ENCODE results near the gene CSRNP2.
"Not testable (repeated sequence)": the region's sequence is repeated elsewhere in the genome, so short reads cannot be mapped to it uniquely, and the experiment has no call there.

The CSRNP2 gene

GRCh38 chr12:51078346-51078745 is 5.0 kb downstream of the CSRNP2 start:
- DNase-seq (ENCODE audit: low read depth), result not testable (repeated sequence)

DNA sequence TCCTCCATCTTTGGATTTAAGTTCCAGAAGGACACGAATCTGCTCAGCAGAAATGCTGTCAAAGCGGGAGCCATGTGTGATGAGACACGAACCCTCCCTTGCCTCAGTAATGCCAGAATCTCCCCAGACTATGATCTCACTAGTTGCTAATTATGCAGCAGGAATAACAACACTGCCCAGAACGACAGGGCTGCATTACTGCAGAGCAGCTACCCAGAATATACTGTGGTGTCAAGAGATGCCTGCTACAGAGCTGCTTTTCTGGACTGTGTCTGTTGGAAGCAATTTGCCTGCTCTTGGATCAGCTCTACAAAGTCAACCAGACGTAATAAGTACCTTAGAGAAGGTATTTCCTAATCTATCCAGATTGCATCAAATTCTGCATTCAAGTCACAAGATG is 5.5 kb downstream of the CSRNP2 start:
- DNase-seq (ENCODE audit: low read depth), result no peak

DNA sequence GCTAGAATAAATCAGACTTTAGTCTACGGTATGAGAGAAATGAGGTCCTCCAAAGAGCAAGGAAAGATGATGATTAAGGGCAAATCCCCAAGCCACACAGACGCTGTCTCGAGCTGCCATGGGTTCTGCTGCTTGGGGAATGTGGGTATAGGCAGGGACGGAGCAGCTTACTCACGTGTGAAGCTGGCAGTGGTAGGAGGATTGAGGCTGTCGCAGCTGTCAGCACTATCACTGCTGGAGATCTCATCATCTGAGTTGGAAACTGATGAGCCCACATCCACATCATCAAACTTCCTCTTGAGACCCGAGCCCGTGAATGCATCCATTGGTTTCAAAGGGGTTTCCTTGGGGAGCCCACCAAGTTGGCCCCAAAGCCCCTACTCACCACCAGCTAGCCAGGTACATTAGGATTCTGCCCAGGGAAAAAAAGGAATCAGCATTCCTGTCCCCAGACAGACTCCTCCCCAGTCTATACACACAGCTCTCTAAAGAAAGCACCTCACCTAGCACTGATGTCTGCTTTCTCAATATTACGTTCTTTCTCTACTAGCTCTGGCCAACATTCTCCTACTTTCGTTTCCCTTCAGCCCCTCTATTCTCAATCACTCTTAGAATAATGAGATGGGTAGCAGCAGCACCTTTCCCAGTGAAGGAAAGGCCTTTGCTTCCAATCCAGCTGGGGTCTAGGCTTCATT is 7.0 kb downstream of the CSRNP2 start:
- DNase-seq (ENCODE audit: low read depth), result no peak

GRCh38 chr12:51075390-51075789 is 8.0 kb downstream of the CSRNP2 start:
- no peak for DNase-seq (ENCODE audit: low read depth)

- DNase-seq (ENCODE audit: low read depth), result no peak
Measured at GRCh38 chr12:51071663-51072062, 11.7 kb downstream of the CSRNP2 start.

GRCh38 chr12:51070004-51070403 is 13.4 kb downstream of the CSRNP2 start:
- DNase-seq (ENCODE audit: low read depth), result no peak

- DNase-seq (ENCODE audit: low read depth), result no peak
Measured at GRCh38 chr12:51067771-51068170, 15.6 kb downstream of the CSRNP2 start.

DNA sequence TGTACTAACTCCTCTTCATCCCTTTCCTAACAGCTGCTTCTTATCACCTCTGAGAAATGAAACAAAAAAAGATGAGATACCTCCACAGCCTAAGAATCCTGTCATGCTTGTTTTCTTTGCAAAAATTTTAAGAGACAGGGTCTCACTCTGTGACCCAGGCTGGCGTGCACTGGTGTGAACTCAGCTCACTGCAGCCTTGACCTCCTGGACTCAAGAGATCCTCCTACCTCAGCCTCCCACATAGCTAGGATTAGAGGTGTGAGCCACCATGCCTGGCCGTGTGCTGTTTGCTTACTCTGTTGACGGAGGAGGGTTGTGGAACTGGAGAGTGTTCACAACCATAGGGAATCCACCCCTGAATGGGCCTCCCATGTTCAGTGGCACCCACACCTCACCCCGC is 16.2 kb downstream of the CSRNP2 start:
- no peak for DNase-seq (ENCODE audit: low read depth)

DNA sequence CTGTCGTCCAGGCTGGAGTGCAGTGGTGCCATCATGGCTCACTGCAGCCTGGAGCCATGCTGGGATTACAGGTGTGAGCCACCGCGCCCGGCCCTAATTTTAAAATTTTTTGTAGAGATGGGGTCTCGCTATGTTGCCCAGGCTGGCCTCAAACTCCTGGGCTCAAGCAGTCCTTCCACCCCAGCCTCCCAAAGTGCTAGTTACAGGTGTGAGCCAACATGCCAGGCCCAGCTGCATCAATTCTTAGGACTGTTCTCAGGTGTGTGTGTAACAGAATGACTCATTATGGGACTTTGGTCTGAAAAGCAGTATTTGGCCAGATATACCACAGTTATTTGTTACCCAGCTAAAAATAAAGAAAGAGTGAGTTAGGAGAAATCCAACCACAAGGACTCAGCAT is 17.9 kb downstream of the CSRNP2 start:
- no peak for DNase-seq (ENCODE audit: low read depth)

GRCh38 chr12:51062631-51063397 is 20.6 kb downstream of the CSRNP2 start:
- no peak for DNase-seq (ENCODE audit: low read depth)

DNA sequence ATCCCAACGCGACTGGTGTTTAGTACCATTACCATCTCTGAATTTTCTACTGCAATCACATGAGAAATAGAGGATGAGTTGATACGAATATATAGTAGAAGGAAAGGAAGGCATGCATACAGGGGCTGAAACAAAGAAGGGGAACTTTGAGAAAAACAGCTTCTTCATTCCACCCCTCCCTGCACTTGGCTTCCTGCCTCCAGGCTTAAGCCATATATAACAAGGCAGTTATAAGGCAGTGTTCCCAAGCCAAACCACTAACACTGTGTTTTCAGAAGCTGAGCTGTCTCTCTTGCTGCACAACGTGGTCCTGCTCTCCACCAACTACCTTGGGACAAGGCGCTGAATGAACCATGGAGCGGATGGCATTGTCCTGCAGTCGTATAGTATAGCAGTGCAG is 24.3 kb downstream of the CSRNP2 start:
- DNase-seq (ENCODE audit: low read depth), result no peak

- DNase-seq (ENCODE audit: low read depth), result peak; percentile 88
Measured at GRCh38 chr12:51056242-51056641, 27.2 kb downstream of the CSRNP2 start.

DNA sequence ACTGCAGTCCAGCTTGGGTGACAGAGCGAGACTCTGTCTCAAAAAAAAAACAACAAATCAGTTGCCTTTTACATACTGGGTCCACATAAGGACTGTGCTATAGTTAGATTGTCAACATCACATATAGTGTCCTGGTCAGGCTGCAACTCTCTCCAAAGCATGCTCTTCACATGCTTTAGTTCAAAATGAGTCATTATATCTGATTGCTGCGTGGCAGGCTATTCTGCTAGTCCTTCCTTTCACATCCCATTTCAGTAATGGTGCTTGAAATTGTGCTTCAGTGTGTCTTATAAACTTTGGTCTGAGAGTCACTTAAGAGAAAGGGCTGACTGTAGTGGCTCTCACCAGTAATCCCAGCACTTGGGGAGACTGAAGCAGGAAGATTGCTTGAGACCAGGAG is 28.3 kb downstream of the CSRNP2 start:
- peak; percentile 26 for DNase-seq (ENCODE audit: low read depth)

DNA sequence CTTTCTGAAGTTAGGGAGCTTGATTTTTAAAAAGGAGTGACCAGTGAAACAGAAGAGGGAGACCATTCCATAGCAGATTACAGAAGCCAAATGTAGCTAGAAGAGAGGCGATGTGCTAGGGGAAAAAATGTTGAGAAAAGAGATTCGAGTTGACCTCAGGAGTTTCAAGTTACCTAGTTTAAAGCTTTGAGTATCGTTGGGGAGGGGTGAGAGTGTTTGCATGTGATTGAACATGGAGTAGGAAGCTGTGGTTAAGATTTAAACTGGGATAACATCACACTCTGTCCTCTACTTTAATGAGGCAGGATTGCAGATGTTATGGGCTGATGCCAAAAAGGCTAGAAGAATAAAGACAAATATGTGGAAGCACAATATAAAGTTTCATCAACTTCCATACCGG is 31.6 kb downstream of the CSRNP2 start:
- DNase-seq (ENCODE audit: low read depth), result no peak

GRCh38 chr12:51049525-51049924 is 33.9 kb downstream of the CSRNP2 start:
- DNase-seq (ENCODE audit: low read depth), result no peak

- peak; percentile 17 for DNase-seq (ENCODE audit: low read depth)
Measured at GRCh38 chr12:51048661-51049251, 34.6 kb downstream of the CSRNP2 start.

- peak; percentile 99 for DNase-seq (ENCODE audit: low read depth)
Measured at GRCh38 chr12:51047655-51048540, 35.5 kb downstream of the CSRNP2 start, which contains the start of gene LETMD1. TSS of gene LETMD1 (plus strand) at chr12:51048327. CDS start at chr12:51048357, 30 bp downstream.

DNA sequence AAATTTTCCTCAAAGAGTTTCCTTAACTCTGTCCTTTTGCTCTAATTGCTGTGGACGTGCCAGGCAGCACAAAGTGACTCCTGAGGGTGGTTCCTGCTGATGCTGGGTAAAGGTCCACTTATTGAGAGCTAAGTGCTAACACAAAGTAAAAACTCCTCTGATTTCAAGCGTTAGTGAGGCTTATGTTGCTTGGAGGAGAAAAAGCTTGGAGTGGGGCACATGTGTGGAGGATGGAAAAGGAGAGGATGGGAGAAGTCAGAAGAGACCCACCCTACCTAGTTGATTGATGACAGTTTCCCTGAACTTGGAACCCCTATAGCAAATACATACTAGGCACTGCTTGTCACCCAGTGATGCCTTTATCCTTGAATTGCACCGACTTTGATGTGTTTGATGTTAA is 47.1 kb downstream of the CSRNP2 start:
- no peak for DNase-seq (ENCODE audit: low read depth)

DNA sequence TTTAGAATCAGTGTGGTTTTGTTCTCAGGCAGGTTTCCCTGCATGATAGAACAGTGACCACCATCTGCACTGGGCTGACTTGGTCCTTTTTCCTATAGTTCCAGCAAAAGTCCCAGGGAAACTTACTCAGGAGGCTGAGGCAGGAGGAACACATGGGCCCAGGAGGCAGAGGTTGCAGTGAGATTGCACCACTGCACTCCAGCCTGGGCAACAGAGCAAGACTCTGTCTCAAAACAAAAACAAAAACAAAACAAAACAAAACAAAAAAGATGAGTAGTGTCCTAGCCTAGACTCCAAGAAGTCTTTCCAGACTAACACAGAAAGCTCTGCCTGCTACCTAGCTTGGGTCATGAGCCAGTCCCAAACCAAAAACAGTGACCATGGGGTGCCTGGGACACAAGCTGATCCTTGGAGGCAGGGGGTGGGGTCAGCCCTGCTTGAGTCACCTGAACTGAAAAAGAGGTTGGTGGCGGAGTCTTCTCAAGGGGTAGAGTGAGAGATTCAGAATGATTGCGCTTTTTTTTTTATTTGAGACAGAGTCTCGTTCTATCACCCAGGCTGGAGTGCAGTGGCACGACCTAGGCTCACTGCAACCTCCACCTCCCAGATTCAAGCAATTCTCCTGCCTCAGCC is 49.8 kb downstream of the CSRNP2 start:
- DNase-seq (ENCODE audit: low read depth), result no peak

DNA sequence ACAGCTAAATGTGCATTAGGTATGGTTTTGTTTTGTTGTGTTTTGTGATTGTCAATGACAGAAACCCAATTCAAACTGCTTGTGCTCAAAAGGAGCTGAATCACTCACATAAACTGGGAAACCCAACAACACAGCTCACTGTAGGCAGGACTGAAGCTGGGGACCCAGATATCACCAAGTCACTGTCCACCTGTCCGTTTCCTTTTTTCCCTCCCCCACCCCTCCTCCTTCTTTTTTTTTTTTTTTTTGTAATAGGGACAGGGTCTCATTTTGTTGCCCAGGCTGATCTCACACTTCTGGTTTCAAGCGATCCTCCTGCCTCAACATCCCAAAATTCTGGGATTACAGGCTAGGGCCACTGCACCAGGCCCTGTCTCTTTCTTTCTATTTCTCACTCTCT is 50.3 kb downstream of the CSRNP2 start:
- no peak for DNase-seq (ENCODE audit: low read depth)

- DNase-seq (ENCODE audit: low read depth), result peak; percentile 28
Measured at GRCh38 chr12:51028813-51029150, 54.6 kb downstream of the CSRNP2 start.
